Ureter (tissue), 1 donor: ENCODE data around the gene MBOAT1. TPM values are rescaled to one million over a fixed set of nuclear protein-coding genes. Genes with fewer than 3 reads are reported as not detected.

Experiments
- DNase-seq: peaks from one replicate; pipeline ENCODE4 v3.0.0-alpha.2; 2020; ENCODE audit warnings: low spot score
- total RNA-seq: library from RNA; stranded (reverse); gene quantifications from one replicate; pipeline ENCODE4 v1.2.4, GENCODE V29; 2023
- donor health status: DM: yes; HTN: yes; CAD: no.

MBOAT1 gene
- total RNA-seq, 1 donor from 2014 or later = 25.0 TPM

GRCh38 chr6:20234136-20234535 lies 21.9 kb upstream of the MBOAT1 start:
- no peak for DNase-seq

- no peak for DNase-seq
Measured at GRCh38 chr6:20233007-20233730, 20.9 kb upstream of the MBOAT1 start.

- no peak for DNase-seq
Measured at GRCh38 chr6:20232188-20232587, 19.9 kb upstream of the MBOAT1 start.

- DNase-seq = no peak
Measured at GRCh38 chr6:20230401-20231119, 18.3 kb upstream of the MBOAT1 start.

GRCh38 chr6:20229881-20230280 lies 17.6 kb upstream of the MBOAT1 start:
- DNase-seq = no peak

GRCh38 chr6:20227350-20227749 lies 15.1 kb upstream of the MBOAT1 start:
- DNase-seq = no peak

DNA sequence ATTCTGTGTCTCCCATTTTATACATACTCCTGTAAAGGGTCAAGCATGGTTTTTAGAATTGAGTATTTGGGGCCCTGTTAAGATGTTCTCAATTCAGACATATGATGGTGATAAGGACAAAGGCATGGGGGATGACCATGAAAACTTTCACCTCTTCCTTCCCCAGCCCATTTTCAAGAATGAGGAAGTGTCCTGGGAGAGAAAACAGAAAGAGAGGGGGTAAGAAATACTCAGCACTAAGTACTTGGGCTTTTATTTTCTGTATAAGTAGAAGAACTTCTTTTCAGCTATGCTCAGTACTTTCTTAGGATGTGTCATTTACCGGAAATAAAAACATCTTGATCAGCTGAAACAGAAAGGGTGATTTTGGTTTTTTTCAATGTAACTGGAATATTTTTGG lies 10.9 kb upstream of the MBOAT1 start:
- DNase-seq = no peak

- DNase-seq = no peak
Measured at GRCh38 chr6:20221421-20221820, 9.2 kb upstream of the MBOAT1 start.

- no peak for DNase-seq
Measured at GRCh38 chr6:20220359-20220758, 8.1 kb upstream of the MBOAT1 start.

GRCh38 chr6:20217891-20218290 lies 5.6 kb upstream of the MBOAT1 start:
- no peak for DNase-seq

GRCh38 chr6:20217324-20217855 lies 5.1 kb upstream of the MBOAT1 start:
- no peak for DNase-seq

DNA sequence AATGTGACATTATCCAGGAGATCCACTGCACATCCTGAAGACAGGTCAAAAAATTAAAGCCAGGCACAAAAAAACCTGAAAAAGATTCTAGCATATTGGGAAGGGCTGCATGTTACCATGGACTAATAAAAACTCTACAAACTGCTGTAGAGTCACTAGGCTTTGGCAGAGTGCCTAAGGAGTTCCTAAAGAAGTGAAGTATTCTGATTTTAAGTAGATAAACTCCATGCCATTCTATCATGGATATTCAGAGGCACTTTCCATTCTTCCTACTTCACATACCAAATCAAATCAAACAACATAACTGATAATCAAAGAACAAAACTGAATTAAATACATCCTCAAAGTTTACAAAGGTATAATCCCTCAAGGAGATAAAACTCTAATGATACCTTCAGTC lies 3.0 kb upstream of the MBOAT1 start:
- no peak for DNase-seq

DNA sequence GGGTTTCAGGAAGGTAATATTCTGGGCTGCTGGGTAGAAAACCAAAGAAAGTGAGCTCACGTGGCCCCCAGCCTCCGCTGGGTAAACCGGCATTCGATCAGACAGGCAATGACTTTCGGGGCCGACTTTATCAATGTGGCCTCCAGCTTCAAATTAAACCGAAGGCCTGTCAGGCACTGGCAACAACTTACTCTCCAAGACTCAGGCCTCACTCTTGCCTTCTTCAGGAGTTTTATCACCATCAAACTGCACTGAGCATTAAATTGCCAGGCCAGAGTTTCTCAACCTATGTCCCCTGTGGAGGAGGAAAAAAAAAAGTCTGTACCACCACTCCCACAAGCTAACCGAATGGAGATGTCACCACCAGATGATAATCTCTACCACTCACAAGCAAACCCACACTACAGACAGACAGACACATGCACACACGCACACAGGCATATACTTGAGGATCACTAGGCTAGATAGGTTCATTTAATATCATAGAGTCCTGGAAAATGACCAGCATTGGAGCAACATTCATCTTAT lies 1.1 kb upstream of the MBOAT1 start:
- no peak for DNase-seq

DNA sequence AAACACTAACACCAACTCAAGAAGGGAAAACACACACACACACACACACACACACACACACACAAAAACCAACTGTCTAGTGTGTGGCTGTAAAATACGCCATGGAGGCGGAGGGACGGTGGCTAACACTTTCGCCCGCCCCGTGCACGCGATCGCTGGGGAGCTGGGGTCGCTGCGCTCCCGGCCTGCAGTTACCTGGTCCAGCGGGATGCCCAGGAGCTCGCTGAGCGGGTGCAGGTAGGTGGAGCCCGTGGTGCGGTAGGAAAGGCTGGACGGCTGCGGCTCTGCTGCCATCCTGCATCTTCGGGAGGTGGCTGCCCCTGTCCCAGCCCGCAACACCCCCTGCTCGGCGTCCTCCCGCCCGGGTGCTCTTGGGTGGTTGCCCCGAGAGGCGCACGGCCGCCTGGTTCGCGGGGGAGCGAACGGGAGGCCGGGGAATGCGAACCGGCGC lies 303 bp downstream of the MBOAT1 start:
- no peak for DNase-seq

- DNase-seq = peak; percentile 56
Measured at GRCh38 chr6:20211037-20211940, 980 bp downstream of the MBOAT1 start.

DNA sequence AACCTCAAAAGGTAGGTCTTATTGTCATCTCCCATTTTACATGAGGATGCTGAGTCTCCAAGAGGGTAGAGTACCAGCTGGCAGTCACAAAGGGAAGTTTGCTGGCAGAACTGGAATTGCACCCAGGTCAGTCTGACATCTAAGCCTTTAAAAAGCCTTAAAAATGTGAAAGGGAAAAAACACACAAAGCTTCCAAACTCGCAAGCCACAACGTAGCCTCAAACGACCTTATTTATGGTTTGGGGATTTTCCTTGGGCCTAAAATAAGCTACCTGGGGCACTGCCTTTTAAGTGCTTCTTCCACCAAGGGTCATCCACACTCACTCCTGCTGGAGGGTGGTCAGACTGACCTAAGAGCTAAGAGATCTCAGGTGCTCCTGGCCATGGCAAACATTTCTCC lies 2.1 kb downstream of the MBOAT1 start:
- DNase-seq = no peak

DNA sequence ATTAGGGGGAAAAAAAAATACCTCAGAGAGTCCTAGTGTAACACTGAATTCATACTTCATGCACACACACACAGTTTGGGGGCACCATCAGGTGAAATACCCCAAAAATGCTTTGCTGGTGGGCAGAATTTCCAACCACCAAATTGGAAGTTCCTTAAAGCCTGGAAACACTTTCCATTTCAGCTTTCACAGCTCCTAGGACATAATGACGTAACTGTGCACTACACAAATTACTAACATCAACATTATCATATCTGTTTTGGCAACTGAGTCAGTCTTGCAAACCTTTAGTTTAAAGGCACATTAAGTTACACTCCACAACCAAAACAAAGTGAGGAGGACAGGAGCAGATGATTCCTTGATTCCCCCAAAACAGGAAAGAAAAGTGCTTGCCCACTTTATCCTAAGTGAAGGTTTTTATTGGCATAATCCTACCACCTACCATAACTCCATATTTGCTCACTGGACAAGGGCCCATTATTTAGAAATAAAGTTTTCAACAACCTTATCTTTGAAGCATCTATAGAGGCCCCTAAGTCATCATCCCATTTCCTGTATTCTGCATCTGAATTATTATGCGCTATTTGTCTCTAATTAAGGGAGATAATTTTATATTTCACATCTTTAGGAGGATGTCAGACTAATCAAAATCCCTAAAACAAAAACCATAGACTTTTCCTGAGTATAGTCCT lies 3.4 kb downstream of the MBOAT1 start:
- no peak for DNase-seq

DNA sequence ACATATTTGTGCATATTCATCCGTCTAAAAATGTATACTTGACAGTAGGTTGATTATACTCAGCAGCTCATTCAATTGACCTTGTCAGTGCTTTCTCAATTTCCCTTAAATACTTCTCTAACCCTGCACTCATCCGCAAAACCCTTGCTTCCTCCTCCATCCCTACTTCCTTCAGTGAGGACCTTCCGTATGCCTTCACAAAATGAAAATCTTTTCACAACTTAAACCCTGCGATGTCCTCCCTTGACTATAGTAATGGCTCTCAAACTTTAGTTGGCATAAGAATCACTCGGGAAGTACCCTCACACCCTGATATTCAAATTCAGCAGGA lies 5.2 kb downstream of the MBOAT1 start:
- no peak for DNase-seq

- no peak for DNase-seq
Measured at GRCh38 chr6:20205722-20206161, 6.5 kb downstream of the MBOAT1 start.

- DNase-seq = no peak
Measured at GRCh38 chr6:20204512-20204894, 7.8 kb downstream of the MBOAT1 start.
